H9 (cell line): ENCODE measurements around the gene DACT2. TPM values are rescaled to one million over a fixed set of nuclear protein-coding genes. Genes with fewer than 3 reads are reported as not detected.

Source experiments
- DNase-seq: peaks from one replicate; pipeline ENCODE4 v3.0.0-alpha.2; 2017
- H2AFZ ChIP-seq: one replicate; pipeline ENCODE4 v1.6.1; 2013; ENCODE audit warnings: mild to moderate bottlenecking, low read length, control low read depth, moderate library complexity
- H2AK5ac ChIP-seq: 2 replicates; pipeline ENCODE4 v1.6.1; 2013; ENCODE audit warnings: low read length, control low read depth, mixed read lengths; ENCODE audit not compliant: insufficient read length
- H2BK120ac ChIP-seq: one replicate; pipeline ENCODE4 v1.6.1; 2013; ENCODE audit warnings: low read depth, mild to moderate bottlenecking, low read length, control low read depth, inconsistent platforms; ENCODE audit not compliant: poor library complexity, severe bottlenecking
- H2BK12ac ChIP-seq: 2 replicates; pipeline ENCODE4 v1.6.1; 2013; ENCODE audit warnings: low read length, control low read depth, mixed read lengths, low read depth; ENCODE audit not compliant: insufficient read length
- H2BK15ac ChIP-seq: 2 replicates; pipeline ENCODE4 v1.6.1; 2013; ENCODE audit warnings: low read depth, low read length, control low read depth
- H2BK20ac ChIP-seq: one replicate; pipeline ENCODE4 v1.6.1; 2013; ENCODE audit warnings: low read depth, mild to moderate bottlenecking, low read length, control low read depth, inconsistent platforms; ENCODE audit not compliant: poor library complexity, severe bottlenecking
- H2BK5ac ChIP-seq: 2 replicates; pipeline ENCODE4 v1.6.1; 2013; ENCODE audit warnings: low read length, control low read depth, mixed read lengths; ENCODE audit not compliant: insufficient read length
- H3K14ac ChIP-seq: 2 replicates; pipeline ENCODE4 v1.6.1; 2013; ENCODE audit warnings: low read length, control low read depth; ENCODE audit not compliant: insufficient read depth
- H3K18ac ChIP-seq: 2 replicates; pipeline ENCODE4 v1.6.1; 2013; ENCODE audit warnings: low read depth, mild to moderate bottlenecking, mixed read lengths, low read length, control low read depth; ENCODE audit not compliant: insufficient read length
- H3K23ac ChIP-seq: 2 replicates; pipeline ENCODE4 v1.6.1; 2013; ENCODE audit warnings: low read length, control low read depth, mixed read lengths, low read depth; ENCODE audit not compliant: insufficient read length
- H3K23me2 ChIP-seq: 2 replicates; pipeline ENCODE4 v1.6.1; 2013; ENCODE audit warnings: low read depth, mild to moderate bottlenecking, mixed read lengths, low read length, control low read depth; ENCODE audit not compliant: insufficient read length, poor library complexity, severe bottlenecking
- H3K27ac ChIP-seq: 2 replicates; pipeline ENCODE4 v1.5.1; 2013; ENCODE audit warnings: low read length, control low read depth, mixed read lengths, low read depth; ENCODE audit not compliant: insufficient read length
- H3K27me3 ChIP-seq: 2 replicates; pipeline ENCODE4 v1.6.1; 2013; ENCODE audit warnings: low read length, control low read depth, inconsistent platforms; ENCODE audit not compliant: insufficient read depth
- H3K4ac ChIP-seq: 2 replicates; pipeline ENCODE4 v1.6.1; 2013; ENCODE audit warnings: low read depth, mild to moderate bottlenecking, control low read depth, inconsistent platforms, low read length, moderate library complexity
- H3K4me1 ChIP-seq: 2 replicates; pipeline ENCODE4 v1.6.1; 2013; ENCODE audit warnings: low read length, control low read depth, inconsistent platforms; ENCODE audit not compliant: insufficient read depth
- H3K4me2 ChIP-seq: 2 replicates; pipeline ENCODE4 v1.6.1; 2013; ENCODE audit warnings: low read length, control low read depth, mixed read lengths; ENCODE audit not compliant: insufficient read length, insufficient read depth
- H3K56ac ChIP-seq: 2 replicates; pipeline ENCODE4 v1.6.1; 2013; ENCODE audit warnings: low read depth, mild to moderate bottlenecking, mixed read lengths, low read length, control low read depth; ENCODE audit not compliant: insufficient read length
- H3K79me1 ChIP-seq: 2 replicates; pipeline ENCODE4 v1.6.1; 2013; ENCODE audit warnings: low read depth, mild to moderate bottlenecking, moderate library complexity, low read length, control low read depth, inconsistent platforms; ENCODE audit not compliant: insufficient read depth, poor library complexity, severe bottlenecking
- H3K79me2 ChIP-seq: 2 replicates; pipeline ENCODE4 v1.6.1; 2013; ENCODE audit warnings: low read length, control low read depth, inconsistent platforms; ENCODE audit not compliant: insufficient read depth
- H3K9ac ChIP-seq: 2 replicates; pipeline ENCODE4 v1.6.1; 2013; ENCODE audit warnings: low read length, control low read depth, mixed read lengths; ENCODE audit not compliant: insufficient read length; ENCODE audit errors: extremely low read depth
- H3K9me3 ChIP-seq: one replicate; pipeline ENCODE4 v1.6.1; 2013; ENCODE audit warnings: low read depth, low read length, inconsistent platforms; ENCODE audit not compliant: control insufficient read depth
- H3T11ph ChIP-seq: one replicate; pipeline ENCODE4 v1.6.1; 2013; ENCODE audit warnings: mild to moderate bottlenecking, low read length, control low read depth, inconsistent platforms
- H4K20me1 ChIP-seq: one replicate; pipeline ENCODE4 v1.6.1; 2013; ENCODE audit not compliant: control insufficient read depth, insufficient read length, insufficient read depth
- H4K5ac ChIP-seq: 2 replicates; pipeline ENCODE4 v1.6.1; 2013; ENCODE audit warnings: low read depth, mild to moderate bottlenecking, mixed read lengths, low read length, control low read depth; ENCODE audit not compliant: insufficient read length
- H4K8ac ChIP-seq: replicated peaks from 2 replicates; pipeline ENCODE4 v1.6.1; 2013; ENCODE audit warnings: low read length, control low read depth, mixed read lengths, low read depth; ENCODE audit not compliant: insufficient read length
- H4K91ac ChIP-seq: 2 replicates; pipeline ENCODE4 v1.6.1; 2013; ENCODE audit warnings: low read depth, mild to moderate bottlenecking, moderate library complexity, mixed read lengths, low read length, control low read depth; ENCODE audit not compliant: insufficient read length
- H3K27ac Mint-ChIP-seq, 3 experiments: 2 replicates in 2 of 3; 3 replicates in 1 of 3; pipeline ENCODE4 v1.8.0; 2020 to 2021; ENCODE audit warnings: mixed read lengths in 3 of 3, mild to moderate bottlenecking in 1 of 3, moderate library complexity in 1 of 3
- H3K27me3 Mint-ChIP-seq: 2 replicates; pipeline ENCODE4 v1.8.0; 2021; ENCODE audit warnings: low read depth, mild to moderate bottlenecking, moderate library complexity, mixed read lengths
- H3K36me3 Mint-ChIP-seq, 3 experiments: 2 replicates in 2 of 3; 3 replicates in 1 of 3; pipeline ENCODE4 v1.8.0; 2020 to 2021; ENCODE audit warnings: low read depth in 3 of 3, mixed read lengths in 3 of 3; ENCODE audit not compliant: insufficient read depth in 1 of 3
- H3K4me1 Mint-ChIP-seq, 2 experiments: 2 replicates each; pipeline ENCODE4 v1.8.0; 2020; ENCODE audit warnings: mixed read lengths in 2 of 2
- H3K4me3 Mint-ChIP-seq, 2 experiments: 2 replicates in 1 of 2; 3 replicates in 1 of 2; pipeline ENCODE4 v1.8.0; 2020 to 2021; ENCODE audit warnings: mild to moderate bottlenecking in 2 of 2, mixed read lengths in 2 of 2, moderate library complexity in 1 of 2
- H3K9me3 Mint-ChIP-seq, 2 experiments: 2 replicates in 1 of 2; 3 replicates in 1 of 2; pipeline ENCODE4 v1.8.0; 2020; ENCODE audit warnings: mild to moderate bottlenecking in 2 of 2, mixed read lengths in 2 of 2, moderate library complexity in 1 of 2
- CTCF ChIP-seq: fragments of 200-600 bp; sonication (generic); conservative IDR thresholded peaks from 3 replicates; pipeline ENCODE4 v1.8.0; 2021; ENCODE audit warnings: antibody characterized with exemption, mild to moderate bottlenecking
- WGBS: extraction: QIAGEN DNeasy Blood & Tissue Kit; methylation state at CpG from one replicate; pipeline ENCODE4 v1.1.7; 2013; ENCODE audit warnings: missing lambda C conversion rate, low lambda C conversion rate, mixed read lengths; ENCODE audit not compliant: insufficient read length; ENCODE audit errors: extremely low coverage; 5-methylcytosine and 5-hydroxymethylcytosine counted together
- total RNA-seq: library from RNA; stranded (reverse); gene quantifications from 2 replicates; pipeline ENCODE4 v1.2.1, GENCODE V29; 2021

DACT2 gene
- total RNA-seq, 1 experiment from 2014 or later = 1.8 TPM

DNA sequence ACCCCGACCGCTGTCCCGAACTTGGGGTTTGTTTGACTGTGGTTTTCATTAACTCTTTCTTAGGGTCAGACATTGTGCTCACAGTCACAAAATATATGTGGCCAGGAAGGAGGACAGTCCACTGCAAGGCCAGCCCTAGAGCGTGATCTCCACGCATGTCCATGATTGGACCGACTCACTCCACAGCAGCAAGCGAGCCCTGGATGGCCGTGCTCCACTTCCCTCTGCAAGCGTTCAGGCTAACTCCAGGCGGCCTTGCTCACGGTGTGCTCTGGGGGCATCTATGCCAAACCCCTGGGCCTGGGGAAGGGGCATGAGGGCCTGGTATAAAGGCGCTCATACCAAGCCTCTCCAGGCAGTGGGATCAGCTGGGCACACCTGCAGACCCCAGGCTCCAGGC lies 5.6 kb downstream of the DACT2 start:
- no peak overlapping the region for H3K56ac ChIP-seq
- peaks cover 4% of the 10 kb centered on the region for H3K23me2 ChIP-seq
- H3K27me3 ChIP-seq = no peaks in the 10 kb centered on the region
- no peak overlapping the region for H3T11ph ChIP-seq
- H3K9ac ChIP-seq = no peak overlapping the region
- peak overlapping the region; percentile 93 to 98 (median 97) for H3K27ac Mint-ChIP-seq
- no peak overlapping the region for H2BK12ac ChIP-seq
- H2BK5ac ChIP-seq = no peak overlapping the region
- H3K9me3 Mint-ChIP-seq = no peaks in the 10 kb centered on the region; a peak in 1 of 5 replicates
- peak overlapping the region; percentile 38 for H3K14ac ChIP-seq
- no peaks in the 10 kb centered on the region for H3K79me1 ChIP-seq
- peak overlapping the region; percentile 2 for H3K27ac ChIP-seq
- H2AK5ac ChIP-seq = no peak overlapping the region
- H4K5ac ChIP-seq = peak overlapping the region; percentile 27
- peaks cover 9% of the 10 kb centered on the region for H3K4me1 ChIP-seq
- H4K8ac ChIP-seq = no peak overlapping the region
- no peak overlapping the region for H3K4me2 ChIP-seq
- H3K23ac ChIP-seq = no peak overlapping the region
- no CpG with 5 or more reads among the region's 12 CpGs for WGBS
- no peak overlapping the region for H2BK15ac ChIP-seq
- peaks cover 0 to 2% (median 2%) of the 10 kb centered on the region in 3 experiments; a peak in 6 of 7 replicates for H3K36me3 Mint-ChIP-seq
- peak overlapping the region; percentile 67 for H3K18ac ChIP-seq
- no peak for TF ChIP-seq CTCF
- no peaks in the 10 kb centered on the region for H4K20me1 ChIP-seq
- H4K91ac ChIP-seq = no peak overlapping the region
- no peak for DNase-seq
- peaks cover 26% of the 10 kb centered on the region for H3K27me3 Mint-ChIP-seq
- no peaks in the 10 kb centered on the region for H3K9me3 ChIP-seq
- H3K79me2 ChIP-seq = no peaks in the 10 kb centered on the region
- H3K4me3 Mint-ChIP-seq = peak overlapping the region; percentile 0 to 30; a peak in 4 of 5 replicates
- H2BK120ac ChIP-seq = no peak overlapping the region
- peaks cover 38 to 52% of the 10 kb centered on the region in 2 experiments for H3K4me1 Mint-ChIP-seq
- no peak overlapping the region for H2BK20ac ChIP-seq
- no peak overlapping the region for H2AFZ ChIP-seq
- no peak overlapping the region for H3K4ac ChIP-seq
